ENCODE measurements around the gene AP2M1. TPM values are rescaled to one million over a fixed set of nuclear protein-coding genes. Genes with fewer than 3 reads are reported as not detected.

AP2M1 gene
- total RNA-seq, 1 experiment from 2014 or later: 818 TPM

- no peak for DNase-seq (ENCODE audit: low read depth)
- in situ Hi-C loops (cut with HindIII; ENCODE audit: low pct_unique_long_range_greater_than_20kb, low sequenced_read_pairs): no loop called here
Observed at GRCh38 chr3:184174284-184174645, 390 bp upstream of the AP2M1 start.

- no peak for DNase-seq (ENCODE audit: low read depth)
- in situ Hi-C loops (cut with HindIII; ENCODE audit: low pct_unique_long_range_greater_than_20kb, low sequenced_read_pairs): no loop called here
Observed at GRCh38 chr3:184175506-184175905, 851 bp downstream of the AP2M1 start.

GRCh38 chr3:184175981-184176376, 1.3 kb downstream of the AP2M1 start:
- in situ Hi-C loops (cut with HindIII; ENCODE audit: low pct_unique_long_range_greater_than_20kb, low sequenced_read_pairs): no loop called here
- DNase-seq (ENCODE audit: low read depth): no peak

GRCh38 chr3:184176377-184177330, 2.0 kb downstream of the AP2M1 start:
- DNase-seq (ENCODE audit: low read depth): peak; percentile 98
- in situ Hi-C loops (cut with HindIII; ENCODE audit: low pct_unique_long_range_greater_than_20kb, low sequenced_read_pairs): no loop called here

GRCh38 chr3:184177331-184177731, 2.7 kb downstream of the AP2M1 start:
- in situ Hi-C loops (cut with HindIII; ENCODE audit: low pct_unique_long_range_greater_than_20kb, low sequenced_read_pairs): no loop called here
- no peak for DNase-seq (ENCODE audit: low read depth)

- in situ Hi-C loops (cut with HindIII; ENCODE audit: low pct_unique_long_range_greater_than_20kb, low sequenced_read_pairs): no loop called here
- DNase-seq (ENCODE audit: low read depth): no peak
Observed at GRCh38 chr3:184177767-184178306, 3.2 kb downstream of the AP2M1 start.

GRCh38 chr3:184178521-184179138, 4.0 kb downstream of the AP2M1 start:
- in situ Hi-C loops (cut with HindIII; ENCODE audit: low pct_unique_long_range_greater_than_20kb, low sequenced_read_pairs): no loop called here
- DNase-seq (ENCODE audit: low read depth): no peak

- DNase-seq (ENCODE audit: low read depth): no peak
- in situ Hi-C loops (cut with HindIII; ENCODE audit: low pct_unique_long_range_greater_than_20kb, low sequenced_read_pairs): no loop called here
Observed at GRCh38 chr3:184180165-184180564, 5.5 kb downstream of the AP2M1 start.

GRCh38 chr3:184181596-184181995, 6.9 kb downstream of the AP2M1 start:
- no peak for DNase-seq (ENCODE audit: low read depth)

GRCh38 chr3:184183679-184184078, 9.0 kb downstream of the AP2M1 start:
- in situ Hi-C loops (cut with HindIII; ENCODE audit: low pct_unique_long_range_greater_than_20kb, low sequenced_read_pairs): no loop called here
- DNase-seq (ENCODE audit: low read depth): no peak

More at GRCh38 chr3:184181596-184181995, 6.9 kb downstream of the AP2M1 start:
- in situ Hi-C loops (cut with HindIII; ENCODE audit: low pct_unique_long_range_greater_than_20kb, low sequenced_read_pairs): no loop called here

- in situ Hi-C loops (cut with HindIII; ENCODE audit: low pct_unique_long_range_greater_than_20kb, low sequenced_read_pairs): no loop called here
- no peak for DNase-seq (ENCODE audit: low read depth)
Observed at GRCh38 chr3:184184546-184185230, 10.0 kb downstream of the AP2M1 start.

- DNase-seq (ENCODE audit: low read depth): peak; percentile 98
- in situ Hi-C loops (cut with HindIII; ENCODE audit: low pct_unique_long_range_greater_than_20kb, low sequenced_read_pairs): no loop called here
Observed at GRCh38 chr3:184185461-184186183, 11.0 kb downstream of the AP2M1 start.

- in situ Hi-C loops (cut with HindIII; ENCODE audit: low pct_unique_long_range_greater_than_20kb, low sequenced_read_pairs): no loop called here
- DNase-seq (ENCODE audit: low read depth): no peak
Observed at GRCh38 chr3:184186184-184186901, 11.7 kb downstream of the AP2M1 start, which contains the start of gene ABCF3. Gene ABCF3 (plus strand): TSS chr3:184186199. CDS start chr3:184186208, 9 bp downstream.

- in situ Hi-C loops (cut with HindIII; ENCODE audit: low pct_unique_long_range_greater_than_20kb, low sequenced_read_pairs): no loop called here
- no peak for DNase-seq (ENCODE audit: low read depth)
Observed at GRCh38 chr3:184186902-184187207, 12.2 kb downstream of the AP2M1 start.

GRCh38 chr3:184188080-184188479, 13.4 kb downstream of the AP2M1 start:
- in situ Hi-C loops (cut with HindIII; ENCODE audit: low pct_unique_long_range_greater_than_20kb, low sequenced_read_pairs): no loop called here
- DNase-seq (ENCODE audit: low read depth): no peak

- in situ Hi-C loops (cut with HindIII; ENCODE audit: low pct_unique_long_range_greater_than_20kb, low sequenced_read_pairs): no loop called here
Observed at GRCh38 chr3:184189421-184189820, 14.8 kb downstream of the AP2M1 start.

GRCh38 chr3:184192889-184193288, 18.2 kb downstream of the AP2M1 start:
- no peak for DNase-seq (ENCODE audit: low read depth)
- in situ Hi-C loops (cut with HindIII; ENCODE audit: low pct_unique_long_range_greater_than_20kb, low sequenced_read_pairs): no loop called here

More at GRCh38 chr3:184189421-184189820, 14.8 kb downstream of the AP2M1 start:
- DNase-seq (ENCODE audit: low read depth): no peak

Measured in Caki2 (cell line).